A549 (cell line): ENCODE results near the gene GPR78. TPM values are rescaled to one million over a fixed set of nuclear protein-coding genes. Genes with fewer than 3 reads are reported as not detected.

Experiments
- ATAC-seq, 2 experiments: fragments of 200-7000 bp in 1 of 2; fragments of >200 bp in 1 of 2; cut with Nextera tagmentation in 1 of 2; cut with Tn5 transposase in 1 of 2; 3 replicates each; pipeline versions ENCODE4 v1.8.0 to v1.9.1; 2018 to 2020; ENCODE audit warnings: mild to moderate bottlenecking in 1 of 2, moderate library complexity in 1 of 2
- CTCF ChIA-PET: fragments of 300-600 bp; sonication (Branson Sonifier 250); formaldehyde crosslinking; extraction: SDS; loops from one replicate; lab custom pipeline; 2021; ENCODE audit warnings: antibody characterized with exemption, inconsistent platforms; lab: Yijun Ruan, JAX
- POLR2A ChIA-PET: fragments of 350-600 bp; formaldehyde crosslinking; extraction: SDS; loops from one replicate; lab custom pipeline; 2021; ENCODE audit warnings: antibody characterized with exemption, inconsistent platforms; lab: Yijun Ruan, JAX
- DNase-seq, 2 experiments: peaks; one replicate each; pipeline versions ENCODE4 v3.0.0 to v3.0.0-alpha.2; 2011 to 2016; ENCODE audit warnings: low read depth in 1 of 2, low spot score in 1 of 2
- FAIRE-seq: peaks from 2 replicates; lab custom pipeline; 2011; peaks lifted over from hg19 to GRCh38; lab: Jason Lieb, UNC
- H3K27ac ChIP-seq, 2 experiments: fragments of >200 bp; sonication (Bioruptor Twin); formaldehyde crosslinking; 3 replicates each; pipeline ENCODE4 v1.5.1; 2016 to 2017
- H3K4me1 ChIP-seq: fragments of >200 bp; sonication (Bioruptor Twin); formaldehyde crosslinking; 3 replicates; pipeline ENCODE4 v1.6.1; 2016
- H3K4me2 ChIP-seq: fragments of >200 bp; sonication (Bioruptor Twin); formaldehyde crosslinking; 3 replicates; pipeline ENCODE4 v1.6.1; 2016
- H3K4me3 ChIP-seq: fragments of >200 bp; sonication (Bioruptor Twin); formaldehyde crosslinking; 3 replicates; pipeline ENCODE4 v1.5.1; 2016
- H3K9me3 ChIP-seq: fragments of >200 bp; sonication (Bioruptor Twin); formaldehyde crosslinking; 3 replicates; pipeline ENCODE4 v1.6.1; 2016
- BHLHE40 ChIP-seq: IDR thresholded peaks from 2 replicates; pipeline ENCODE4 v1.6.1; 2012; ENCODE audit warnings: low read depth, low read length, inconsistent platforms
- CBX8 ChIP-seq: fragments of 200-600 bp; sonication (generic); IDR thresholded peaks from 2 replicates; pipeline ENCODE4 v1.6.1; 2016
- CTCF ChIP-seq: fragments of >200 bp; sonication (Bioruptor Twin); formaldehyde crosslinking; IDR thresholded peaks from 3 replicates; pipeline ENCODE4 v1.5.1; 2016
- EHF ChIP-seq: fragments of 250-450 bp; sonication (Bioruptor Pico); IDR thresholded peaks from 2 replicates; pipeline ENCODE4 v1.5.0; 2020; ENCODE audit warnings: mild to moderate bottlenecking
- EHMT2 ChIP-seq: fragments of 200-600 bp; sonication (generic); IDR thresholded peaks from 2 replicates; pipeline ENCODE4 v1.6.1; 2016; ENCODE audit warnings: antibody characterized with exemption, low read depth, mild to moderate bottlenecking, moderate library complexity
- HDAC2 ChIP-seq: fragments of 200-600 bp; sonication (generic); IDR thresholded peaks from 2 replicates; pipeline ENCODE4 v1.6.1; 2016
- HMGXB4 ChIP-seq: fragments of 250-450 bp; sonication (Bioruptor Pico); IDR thresholded peaks from 2 replicates; pipeline ENCODE4 v1.5.0; 2021; ENCODE audit warnings: mild to moderate bottlenecking, moderate library complexity, borderline replicate concordance
- KDM1A ChIP-seq: fragments of 200-600 bp; sonication (generic); IDR thresholded peaks from 2 replicates; pipeline ENCODE4 v1.6.1; 2016; ENCODE audit warnings: low read depth, mild to moderate bottlenecking
- MAZ ChIP-seq: fragments of 150-350 bp; IDR thresholded peaks from 2 replicates; pipeline ENCODE4 v1.6.1; 2014; ENCODE audit warnings: antibody characterized with exemption, low read depth, low read length, borderline replicate concordance
- PBX3 ChIP-seq: IDR thresholded peaks from 2 replicates; pipeline ENCODE4 v1.6.1; 2012
- PHF8 ChIP-seq: fragments of 200-600 bp; sonication (generic); IDR thresholded peaks from 2 replicates; pipeline ENCODE4 v1.6.1; 2016; ENCODE audit warnings: low read depth, mild to moderate bottlenecking, antibody characterized with exemption, moderate library complexity, borderline replicate concordance
- POLR2AphosphoS2 ChIP-seq: conservative IDR thresholded peaks from 2 replicates; pipeline ENCODE4 v1.6.1; 2012; ENCODE audit warnings: low read length, improper control_type of control experiment, inconsistent platforms
- REST ChIP-seq: fragments of 200-600 bp; sonication (generic); IDR thresholded peaks from 2 replicates; pipeline ENCODE4 v1.6.1; 2016; ENCODE audit warnings: antibody characterized with exemption, mild to moderate bottlenecking, moderate library complexity
- ZFP36 ChIP-seq: fragments of 450-650 bp; IDR thresholded peaks from 2 replicates; pipeline ENCODE4 v1.6.1; 2014; ENCODE audit warnings: borderline replicate concordance; ENCODE audit not compliant: partially characterized antibody
- ZSCAN20 ChIP-seq: fragments of 250-450 bp; sonication (Bioruptor Pico); IDR thresholded peaks from 2 replicates; pipeline ENCODE4 v1.8.0; 2022; ENCODE audit warnings: mild to moderate bottlenecking, moderate library complexity
- WGBS: methylation state at CpG from one replicate; pipeline ENCODE4 v1.1.6; 2017; ENCODE audit errors: missing lambda C conversion rate; 5-methylcytosine and 5-hydroxymethylcytosine counted together
- polyA plus RNA-seq, 4 experiments: library from polyadenylated mRNA; depleted of rRNA in 3 of 4; stranded (reverse); fragments of >200 nt; fragmentation: RNase III in 1 of 4; extraction: RNeasy Plus Mini Kit Qiagen cat#74134 plus additional on column Dnase treatment in 1 of 4; gene quantifications; 2 replicates in 3 of 4; 3 replicates in 1 of 4; pipeline ENCODE4 v1.2.3, GENCODE V29; 2011 to 2017

Gene GPR78
- polyA plus RNA-seq, 2 of the 4 experiments (the other 2 are of a cell fraction) = 0.09 TPM; not detected in 1

GRCh38 chr4:8605289-8605688, 25.1 kb downstream of the GPR78 start:
- Histone ChIP-seq H3K4me3 (no peak overlapping the region), H3K4me2 (no peak overlapping the region), H3K27ac (no peak overlapping the region), H3K9me3 (no peaks in the 10 kb centered on the region), H3K4me1 (no peaks in the 10 kb centered on the region)
- WGBS = 81% methylated on average over 1 of the region's 1 CpG
- no peak for TF ChIP-seq HMGXB4 (CRISPR knock-in tag)
- no peak for TF ChIP-seq EHF (CRISPR knock-in tag)
- no peak for TF ChIP-seq REST
- TF ChIP-seq CTCF = no peak
- no peak for TF ChIP-seq MAZ
- TF ChIP-seq CBX8 = no peak
- no peak for TF ChIP-seq POLR2AphosphoS2
- TF ChIP-seq KDM1A = no peak
- TF ChIP-seq ZFP36 = no peak
- no peak for FAIRE-seq
- DNase-seq = no peak
- ChIA-PET CTCF (interaction anchor here (3.4 to 4.0 kb wide), 2 partner anchors 12 to 312 kb away, joined by 24 to 52 read pairs; no protein-coding TSS in a partner anchor), POLR2A (no interaction called here)
- ATAC-seq = no peak

- Histone ChIP-seq H3K4me1 (no peaks in the 10 kb centered on the region), H3K4me3 (no peak overlapping the region)
- CTCF ChIA-PET = interaction anchor here (1.1 to 4.0 kb wide), 8 partner anchors 11 to 321 kb away, joined by 3 to 52 read pairs (median 9); no protein-coding TSS in a partner anchor
- WGBS = 29% methylated on average over 8 of the region's 26 CpGs
- POLR2A ChIA-PET = no interaction called here
- TF ChIP-seq MAZ (no peak), BHLHE40 (no peak), EHMT2 (no peak), PHF8 (no peak), PBX3 (no peak), ZSCAN20 (no peak), HDAC2 (no peak)
- TF ChIP-seq, all 56 proteins: peak for 0
- ATAC-seq = no peak
- H3K9me3 ChIP-seq = no peaks in the 10 kb centered on the region
- H3K27ac ChIP-seq = no peak overlapping the region
- FAIRE-seq = no peak
- DNase-seq = no peak
- no peak overlapping the region for H3K4me2 ChIP-seq
These were observed 26.3 kb downstream of the GPR78 start for GRCh38 chr4:8606476-8606875.
